Renal cortical epithelial cell (primary cell): ENCODE measurements around the gene PRKD2. TPM values are rescaled to one million over a fixed set of nuclear protein-coding genes. Genes with fewer than 3 reads are reported as not detected.
A peak's percentile ranks its signal among the peaks of the same experiment; 100 is the strongest.
"Not testable (repeated sequence)": the region's sequence is repeated elsewhere in the genome, so short reads cannot be mapped to it uniquely, and the experiment has no call there.

Experiments
- DNase-seq: peaks from one replicate; pipeline ENCODE4 v3.0.0-alpha.2; 2011; ENCODE audit warnings: low read depth
- total RNA-seq: library from RNA; depleted of rRNA; stranded (reverse); fragments of >200 nt; gene quantifications from 2 replicates; pipeline ENCODE4 v1.2.3, GENCODE V29; 2014

The PRKD2 gene
- total RNA-seq, 1 donor from 2014 or later, result 61.1 TPM

- no peak for DNase-seq
Measured at GRCh38 chr19:46725036-46725820, 8.3 kb upstream of the PRKD2 start.

DNA sequence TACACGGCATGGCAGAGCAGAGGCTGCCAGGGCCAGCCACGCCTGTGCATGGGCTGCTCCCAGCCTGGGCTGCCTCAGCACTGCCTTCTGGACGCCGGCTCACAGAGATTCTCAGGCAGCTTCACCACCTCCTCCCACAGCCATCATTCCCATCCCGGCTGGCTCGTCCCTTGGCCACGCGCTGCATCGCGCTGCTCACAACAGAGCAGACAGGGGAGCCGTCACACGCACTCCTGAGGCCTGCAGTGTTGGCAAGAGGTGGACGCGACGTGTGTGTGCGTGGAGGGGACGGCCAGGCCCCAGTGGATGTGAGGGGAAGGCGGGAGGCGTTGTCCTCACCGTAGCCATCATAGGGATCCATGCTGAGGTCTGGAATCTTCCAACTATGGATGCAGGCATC is 7.6 kb upstream of the PRKD2 start:
- DNase-seq, result no peak

- DNase-seq, result no peak
Measured at GRCh38 chr19:46723471-46723870, 6.6 kb upstream of the PRKD2 start.

GRCh38 chr19:46723023-46723461 is 6.1 kb upstream of the PRKD2 start:
- no peak for DNase-seq

GRCh38 chr19:46722421-46723022 is 5.6 kb upstream of the PRKD2 start:
- DNase-seq, result no peak

- DNase-seq, result no peak
Measured at GRCh38 chr19:46722004-46722380, 5.1 kb upstream of the PRKD2 start.

DNA sequence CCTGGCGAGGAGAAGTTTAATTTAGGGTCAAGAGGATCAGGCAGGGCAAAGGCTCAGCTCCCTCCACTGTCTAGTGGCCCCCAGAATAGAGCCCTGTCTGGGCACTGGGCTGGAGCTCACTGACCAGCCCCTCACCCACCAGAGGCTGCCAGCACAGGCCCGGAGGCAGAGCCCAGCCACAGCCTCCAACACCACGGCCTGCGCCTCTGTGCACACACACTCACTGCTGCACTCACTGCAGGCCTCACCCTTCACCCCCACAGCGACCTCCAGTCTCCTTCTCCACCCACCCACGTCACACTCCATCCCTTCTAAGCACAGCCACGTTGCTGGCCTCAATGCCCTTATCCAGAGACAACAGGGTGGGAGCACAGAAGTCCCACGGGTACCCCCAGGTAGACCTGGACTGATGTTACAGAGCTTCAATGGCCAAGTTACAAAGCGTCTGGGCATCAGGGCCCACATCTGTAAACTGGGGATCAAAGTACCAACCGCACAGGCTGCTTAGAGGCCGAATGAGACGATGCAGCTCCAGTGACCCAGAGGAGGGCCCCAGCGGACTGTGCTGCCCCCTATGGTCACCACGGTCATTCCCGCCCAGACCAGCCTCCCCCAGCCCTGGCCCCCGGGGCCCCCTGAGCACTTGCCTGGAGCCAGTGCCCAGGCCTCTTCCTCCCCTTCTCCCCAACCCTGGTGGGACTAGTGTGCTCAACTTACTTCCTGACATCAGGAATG is 4.5 kb upstream of the PRKD2 start:
- DNase-seq, result no peak

DNA sequence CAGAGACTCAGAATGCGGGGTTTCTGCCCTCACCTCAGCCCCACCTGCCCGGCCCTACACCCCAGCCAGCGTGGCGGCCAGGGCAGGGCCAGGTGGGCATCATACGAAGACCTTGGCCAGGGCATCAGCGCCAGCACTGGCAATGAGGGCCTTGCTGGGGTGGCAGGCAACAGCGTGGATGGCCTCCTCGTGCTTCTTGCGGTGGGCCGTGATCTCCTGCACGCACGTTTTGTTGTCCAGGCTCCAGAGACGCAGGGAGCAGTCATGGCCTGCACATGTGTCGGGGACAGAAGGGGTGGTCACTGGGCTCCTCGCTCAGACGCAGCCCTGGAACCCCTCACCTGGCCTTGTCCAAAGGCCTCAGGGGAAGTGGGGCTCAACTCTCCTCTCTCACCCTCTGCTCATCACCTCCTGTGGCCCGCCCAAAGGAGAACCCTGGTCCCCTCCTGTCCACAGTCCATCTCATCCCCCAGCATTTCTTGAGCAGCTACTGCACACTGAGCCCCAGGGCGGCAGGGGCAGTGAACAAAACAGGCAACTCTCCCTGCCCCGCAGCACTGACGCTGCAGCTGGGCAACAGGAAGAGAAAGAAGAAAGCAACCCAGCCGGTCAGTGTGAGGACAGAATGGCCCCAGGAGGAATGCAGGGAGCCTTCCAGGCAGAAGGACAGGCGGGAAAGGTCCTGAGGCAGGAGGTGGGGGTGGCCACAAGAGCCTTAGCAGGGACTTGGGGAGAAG is 3.8 kb upstream of the PRKD2 start:
- DNase-seq, result no peak

- no peak for DNase-seq
Measured at GRCh38 chr19:46719629-46720502, 3.0 kb upstream of the PRKD2 start.

- no peak for DNase-seq
Measured at GRCh38 chr19:46718934-46719622, 2.2 kb upstream of the PRKD2 start.

DNA sequence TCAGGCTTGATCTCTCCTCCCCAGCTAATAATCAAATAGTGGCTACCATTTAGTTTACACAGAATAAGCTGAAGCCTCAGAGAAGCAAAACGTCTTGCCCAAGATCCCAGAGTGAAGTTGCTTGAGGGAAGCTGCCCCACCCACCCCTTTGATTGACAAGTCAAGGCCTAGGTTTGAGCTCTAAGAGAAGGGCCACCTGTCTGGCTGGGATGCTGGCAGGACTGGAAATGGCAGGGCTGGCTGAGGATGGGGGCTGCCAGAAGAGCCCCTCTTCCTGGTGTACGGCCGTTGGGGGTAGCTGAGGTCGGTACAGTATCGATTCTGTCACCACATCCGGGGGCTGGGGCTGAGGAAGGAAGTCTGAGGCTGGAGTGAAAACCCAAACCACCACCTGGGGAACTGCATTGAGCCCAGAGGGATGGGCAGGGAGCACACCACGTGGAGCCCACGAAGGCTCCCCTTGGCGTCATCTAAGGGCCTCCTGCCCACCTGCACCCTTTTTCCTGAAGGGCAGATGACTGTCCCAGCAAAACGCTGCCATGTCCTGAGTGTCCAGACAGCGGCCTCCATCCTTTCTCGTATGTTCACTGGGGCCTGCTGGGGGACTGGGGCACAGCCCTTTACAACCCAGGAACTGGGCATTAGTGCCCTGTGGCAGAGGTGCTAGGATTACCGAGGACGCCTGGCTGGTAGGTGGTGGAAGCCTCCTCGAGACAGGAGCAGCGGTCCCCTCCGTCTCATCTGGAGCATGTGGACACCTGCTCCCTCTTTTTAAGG is 1.4 kb upstream of the PRKD2 start:
- peak; percentile 26 for DNase-seq

DNA sequence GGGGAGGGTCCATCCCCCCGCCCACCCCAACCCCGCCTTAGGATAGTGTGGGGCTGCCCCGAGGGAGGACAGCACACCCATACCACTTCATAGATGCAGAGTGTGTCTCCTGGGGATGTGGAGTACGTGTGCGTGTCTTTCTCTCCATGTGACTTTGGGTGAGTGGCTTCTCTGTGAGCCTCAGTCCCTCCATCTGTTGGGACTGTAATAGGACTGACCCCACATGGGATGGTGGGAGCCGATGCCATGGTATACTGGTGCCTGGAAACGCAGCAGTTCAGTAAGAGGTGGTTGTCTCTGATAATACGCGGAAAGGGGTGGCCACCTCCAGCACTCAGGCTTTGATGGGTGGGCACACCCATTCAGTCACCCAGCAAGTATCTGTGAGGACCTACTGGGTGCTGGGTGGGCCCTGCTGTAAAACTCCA is 816 bp upstream of the PRKD2 start:
- DNase-seq, result no peak

DNA sequence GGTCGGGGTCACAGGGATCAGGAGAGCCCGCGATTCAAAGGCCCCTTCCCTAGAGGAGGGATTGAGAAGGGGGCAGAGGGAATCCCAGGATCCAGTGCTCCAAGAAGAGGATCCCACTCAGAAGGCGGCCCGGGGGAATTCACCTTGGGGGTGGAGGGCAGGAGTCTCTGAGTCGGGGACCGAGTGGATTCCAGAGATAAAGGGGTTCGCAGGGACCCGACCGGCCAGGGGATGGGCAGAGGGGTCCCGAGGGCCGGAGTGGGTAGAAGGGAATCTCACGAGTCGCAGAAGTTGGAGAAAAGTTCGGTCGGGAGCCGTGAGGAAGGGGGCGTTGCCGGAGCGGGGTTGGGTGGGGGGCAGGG is 261 bp downstream of the PRKD2 start:
- no peak for DNase-seq

GRCh38 chr19:46715975-46716671 is 791 bp downstream of the PRKD2 start:
- DNase-seq, result no peak

GRCh38 chr19:46715620-46715974 is 1.3 kb downstream of the PRKD2 start:
- DNase-seq, result no peak

DNA sequence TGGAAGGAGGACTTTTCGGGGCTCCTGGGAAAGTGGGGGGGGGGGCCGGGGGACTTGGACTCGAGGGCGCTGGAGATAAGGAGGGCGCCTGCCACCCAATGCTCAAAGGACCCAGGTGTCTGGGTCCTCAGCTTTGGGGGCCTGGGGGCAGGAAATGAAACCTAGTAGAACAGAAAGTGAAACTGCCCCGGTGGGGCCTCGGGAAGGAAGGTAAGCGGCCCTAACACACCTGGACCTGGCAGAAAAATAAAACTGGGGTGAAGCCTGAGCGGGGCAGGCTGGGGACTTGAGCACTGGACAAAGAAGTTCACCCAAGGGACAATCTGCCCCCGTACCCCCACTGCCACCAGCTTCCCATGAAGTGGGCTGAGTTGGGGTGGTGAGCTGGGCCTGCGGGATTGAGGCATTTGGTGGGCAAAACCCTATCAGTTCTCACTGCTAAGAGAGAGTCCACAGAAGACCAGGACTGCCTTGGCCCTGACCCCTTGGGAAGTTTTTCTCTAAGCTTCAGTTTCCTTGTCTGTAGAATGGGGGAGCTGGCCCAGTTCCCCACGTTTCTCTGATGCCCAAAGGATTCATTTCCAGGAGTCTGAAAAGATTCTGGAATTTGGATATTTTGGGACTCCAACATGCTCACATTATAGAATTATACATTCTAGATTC is 2.3 kb downstream of the PRKD2 start:
- DNase-seq, result no peak

DNA sequence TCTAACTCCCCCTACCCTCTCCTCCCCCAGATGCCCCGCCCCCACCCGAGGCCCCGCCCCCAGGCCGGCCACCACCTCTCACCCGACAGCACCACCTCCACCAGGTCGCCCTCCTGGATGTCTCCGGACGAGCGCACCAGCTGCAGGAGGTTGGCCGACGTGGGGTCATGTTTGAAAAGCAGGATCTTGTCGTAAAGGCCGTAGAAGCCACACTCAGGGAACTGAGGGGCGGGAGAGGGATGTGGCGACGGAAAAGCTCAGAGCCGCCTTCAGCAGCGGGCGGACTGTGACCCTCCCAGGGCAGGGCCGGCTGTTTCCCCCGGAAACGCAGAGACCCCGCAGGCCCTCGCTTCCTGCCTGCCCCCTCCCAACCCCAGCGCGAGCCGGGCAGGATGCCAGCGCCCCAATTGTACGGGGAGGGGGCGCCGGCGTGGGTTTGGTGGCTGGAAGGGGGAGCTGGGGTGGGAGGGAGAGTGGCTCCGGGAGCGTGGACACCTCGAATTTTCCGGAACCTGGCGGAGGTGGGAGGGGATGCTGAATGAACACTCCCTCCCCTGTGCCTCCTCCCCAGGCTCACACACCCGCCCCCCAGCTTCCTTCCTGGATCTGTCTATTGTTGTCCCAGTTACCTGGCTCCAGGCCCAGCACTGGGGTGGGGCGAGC is 3.0 kb downstream of the PRKD2 start:
- peak; percentile 76 for DNase-seq

GRCh38 chr19:46712768-46713338 is 4.1 kb downstream of the PRKD2 start:
- DNase-seq, result not testable (repeated sequence)
